ENCODE results near the gene FXYD4.

DNA sequence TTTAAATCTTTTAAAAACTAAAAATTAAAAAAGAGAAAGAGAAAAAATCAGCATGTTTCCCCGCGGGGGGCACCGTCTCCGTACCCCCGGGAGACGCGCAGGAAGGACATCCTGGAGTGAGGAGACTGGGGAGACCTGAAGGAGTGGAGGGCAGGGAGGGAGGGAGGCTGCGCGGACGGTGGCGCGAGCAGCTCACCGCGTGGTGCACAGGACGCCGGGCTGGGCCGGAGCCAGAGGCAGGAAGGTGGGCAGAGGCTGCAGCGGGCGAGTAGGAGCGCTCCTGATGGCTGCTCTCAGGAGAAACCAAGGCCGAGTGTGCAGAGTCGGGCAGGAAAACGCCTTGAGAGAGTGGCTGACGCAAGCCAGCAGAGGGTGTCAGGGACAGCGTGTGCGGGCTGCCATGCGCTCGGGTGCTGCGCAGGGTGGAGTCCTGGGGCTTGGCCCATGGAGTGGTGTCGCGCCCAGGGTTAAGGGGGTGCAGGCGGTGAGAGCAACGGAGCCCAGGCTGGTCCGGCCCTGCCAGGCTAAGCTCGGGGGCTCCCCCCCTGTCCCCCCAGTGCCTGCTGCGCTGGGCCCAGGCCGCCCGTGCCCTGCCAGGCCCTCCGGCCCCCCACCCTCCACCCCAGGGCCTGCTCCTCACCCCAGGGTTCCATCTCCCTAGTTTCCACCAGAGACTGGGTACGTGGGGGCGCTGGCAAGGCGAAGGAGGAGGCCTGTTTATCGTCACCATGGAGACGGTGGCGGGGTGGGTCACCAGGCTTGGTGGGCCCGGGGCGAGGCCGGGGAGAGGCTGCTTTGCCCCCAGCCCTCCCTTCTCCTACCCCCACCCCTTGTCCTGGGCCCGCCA is 28.9 kb upstream of the FXYD4 start:
- TF ChIP-seq, protein P1, sequence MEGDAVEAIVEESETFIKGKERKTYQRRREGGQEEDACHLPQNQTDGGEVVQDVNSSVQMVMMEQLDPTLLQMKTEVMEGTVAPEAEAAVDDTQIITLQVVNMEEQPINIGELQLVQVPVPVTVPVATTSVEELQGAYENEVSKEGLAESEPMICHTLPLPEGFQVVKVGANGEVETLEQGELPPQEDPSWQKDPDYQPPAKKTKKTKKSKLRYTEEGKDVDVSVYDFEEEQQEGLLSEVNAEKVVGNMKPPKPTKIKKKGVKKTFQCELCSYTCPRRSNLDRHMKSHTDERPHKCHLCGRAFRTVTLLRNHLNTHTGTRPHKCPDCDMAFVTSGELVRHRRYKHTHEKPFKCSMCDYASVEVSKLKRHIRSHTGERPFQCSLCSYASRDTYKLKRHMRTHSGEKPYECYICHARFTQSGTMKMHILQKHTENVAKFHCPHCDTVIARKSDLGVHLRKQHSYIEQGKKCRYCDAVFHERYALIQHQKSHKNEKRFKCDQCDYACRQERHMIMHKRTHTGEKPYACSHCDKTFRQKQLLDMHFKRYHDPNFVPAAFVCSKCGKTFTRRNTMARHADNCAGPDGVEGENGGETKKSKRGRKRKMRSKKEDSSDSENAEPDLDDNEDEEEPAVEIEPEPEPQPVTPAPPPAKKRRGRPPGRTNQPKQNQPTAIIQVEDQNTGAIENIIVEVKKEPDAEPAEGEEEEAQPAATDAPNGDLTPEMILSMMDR (conservative IDR thresholded peaks at IDR 0.05; ENCODE audit: low read length) = no peak
- TF ChIP-seq EZH2phosphoT487 (IDR thresholded peaks at IDR 0.05; ENCODE audit: borderline replicate concordance, low read depth, low read length) = no peak

Data from OCI-LY7 (cell line).